Heart left ventricle (tissue), 16 donors: ENCODE data around the gene ERGIC1. TPM values are rescaled to one million over a fixed set of nuclear protein-coding genes. Genes with fewer than 3 reads are reported as not detected.

ENCODE experiments used
- ATAC-seq, 4 donors: fragments of 200-7000 bp; cut with Tn5 transposase; one replicate each; pipeline ENCODE4 v1.9.1; 2020 to 2022; ENCODE audit warnings: moderate library complexity in 4 of 4, mild to moderate bottlenecking in 3 of 4, moderate number of reproducible peaks in 1 of 4
- DNase-seq, 5 donors: peaks; one replicate each; pipeline ENCODE4 v3.0.0-alpha.2; 2020
- H3K27ac ChIP-seq, 12 donors: fragments of 200-600 bp; sonication (generic) in 4 of 12; one replicate each; pipeline versions ENCODE4 v1.5.0 to v1.8.0; 2016 to 2022; ENCODE audit warnings: mild to moderate bottlenecking in 2 of 12
- H3K27me3 ChIP-seq, 9 donors: fragments of 200-600 bp; sonication (generic) in 2 of 9; one replicate each; pipeline versions ENCODE4 v1.5.1 to v1.8.0; 2016 to 2022; ENCODE audit warnings: mild to moderate bottlenecking in 3 of 9
- H3K36me3 ChIP-seq, 9 donors: fragments of 200-600 bp; sonication (generic) in 2 of 9; one replicate each; pipeline versions ENCODE4 v1.5.0 to v1.8.0; 2018 to 2022; ENCODE audit warnings: mild to moderate bottlenecking in 2 of 9
- H3K4me1 ChIP-seq, 12 donors: fragments of 200-600 bp; sonication (generic) in 4 of 12; one replicate each; pipeline versions ENCODE4 v1.5.0 to v1.8.0; 2016 to 2022; ENCODE audit warnings: mild to moderate bottlenecking in 3 of 12
- H3K4me3 ChIP-seq, 12 donors: fragments of 200-600 bp; sonication (generic) in 4 of 12; one replicate each; pipeline versions ENCODE4 v1.5.0 to v1.8.0; 2017 to 2022; ENCODE audit warnings: mild to moderate bottlenecking in 9 of 12, moderate library complexity in 4 of 12
- H3K9me3 ChIP-seq, 12 donors: fragments of 200-600 bp; sonication (generic) in 4 of 12; one replicate each; pipeline versions ENCODE4 v1.5.0 to v1.8.0; 2016 to 2022; ENCODE audit warnings: mild to moderate bottlenecking in 1 of 12
- CTCF ChIP-seq, 12 donors: fragments of 200-600 bp; sonication (generic) in 4 of 12; IDR thresholded peaks; one replicate each; pipeline versions ENCODE4 v1.5.0 to v1.8.0; 2018 to 2022; ENCODE audit warnings: antibody characterized with exemption in 12 of 12, mild to moderate bottlenecking in 5 of 12
- POLR2A ChIP-seq, 2 donors: fragments of 450-650 bp; IDR thresholded peaks; one replicate each; pipeline ENCODE4 v1.6.1; 2017; ENCODE audit warnings: antibody characterized with exemption in 2 of 2, mild to moderate bottlenecking in 2 of 2, moderate library complexity in 2 of 2
- WGBS, 4 donors: extraction: QIAGEN DNeasy Blood & Tissue Kit in 2 of 4; methylation state at CpG; one replicate each; pipeline versions ENCODE4 v1.1.5 to v1.1.7; 2013 to 2018; 5-methylcytosine and 5-hydroxymethylcytosine counted together
- intact Hi-C, 10 donors: fragments of 100-400 bp; cut with DNase I; formaldehyde crosslinking; loops; one replicate each; pipeline versions ENCODE4 v1.11.1 to v1.14.2; 2022
- polyA plus RNA-seq, 2 donors: library from polyadenylated mRNA; stranded (reverse); fragments of 200-250 nt; gene quantifications; one replicate each; pipeline ENCODE4 v1.2.3, GENCODE V29; 2013
- total RNA-seq, 9 donors: library from RNA; depleted of rRNA in 2 of 9; stranded (reverse); fragments of >200 nt in 2 of 9; fragmentation: NEBNext Ultra II Directional in 3 of 9; extraction: Animal tissue kit (Norgen Biotek cat#: 25700) in 3 of 9; gene quantifications; one replicate each; pipeline versions ENCODE4 v1.1.0 to v1.2.4, GENCODE V29; 2016 to 2023
- donor health status: ischemic (EF 13 %, LVEDD 7.1; RV severe dilation, severe dysfunction).
- donor health status: healthy with polysubstance abuse.
- donor health status: DM: no; HTN: yes; CAD: no.
- donor health status: DM: no; HTN: no; CAD: no.
- donor health status: ischemic (EF 25% LVEDD 6.9; RV normal size, moderate dysfunction).
- donor health status: ischemic (EF 25% LVEDD 5.7; RV mildly dilated, moderate dysfunction).
- donor health status: healthy.
- donor health status: DM: yes; HTN: yes; CAD: no.
- donor health status: ischemic (EF 35%, LVEDD 5.7; RV mildly dilated, moderate dysfunction).
- donor health status: nonischemic (EF 11% LVEDD 7.7; RV severe dilation, severe dysfunction).
- donor health status: DM: yes; HTN: yes; CAD: no.
- donor health status: PGD.
- donor health status: ischemic (EF 29% LVEDD 5.4; RV normal size, mild dysfunction).
- donor health status: nonischemic (EF 23%, LVEDD 6.1; RV moderate dilation, normal function).

ERGIC1 gene
- total and polyA plus RNA-seq, 11 donors = 66.6 to 115 (median 84.9) TPM

DNA sequence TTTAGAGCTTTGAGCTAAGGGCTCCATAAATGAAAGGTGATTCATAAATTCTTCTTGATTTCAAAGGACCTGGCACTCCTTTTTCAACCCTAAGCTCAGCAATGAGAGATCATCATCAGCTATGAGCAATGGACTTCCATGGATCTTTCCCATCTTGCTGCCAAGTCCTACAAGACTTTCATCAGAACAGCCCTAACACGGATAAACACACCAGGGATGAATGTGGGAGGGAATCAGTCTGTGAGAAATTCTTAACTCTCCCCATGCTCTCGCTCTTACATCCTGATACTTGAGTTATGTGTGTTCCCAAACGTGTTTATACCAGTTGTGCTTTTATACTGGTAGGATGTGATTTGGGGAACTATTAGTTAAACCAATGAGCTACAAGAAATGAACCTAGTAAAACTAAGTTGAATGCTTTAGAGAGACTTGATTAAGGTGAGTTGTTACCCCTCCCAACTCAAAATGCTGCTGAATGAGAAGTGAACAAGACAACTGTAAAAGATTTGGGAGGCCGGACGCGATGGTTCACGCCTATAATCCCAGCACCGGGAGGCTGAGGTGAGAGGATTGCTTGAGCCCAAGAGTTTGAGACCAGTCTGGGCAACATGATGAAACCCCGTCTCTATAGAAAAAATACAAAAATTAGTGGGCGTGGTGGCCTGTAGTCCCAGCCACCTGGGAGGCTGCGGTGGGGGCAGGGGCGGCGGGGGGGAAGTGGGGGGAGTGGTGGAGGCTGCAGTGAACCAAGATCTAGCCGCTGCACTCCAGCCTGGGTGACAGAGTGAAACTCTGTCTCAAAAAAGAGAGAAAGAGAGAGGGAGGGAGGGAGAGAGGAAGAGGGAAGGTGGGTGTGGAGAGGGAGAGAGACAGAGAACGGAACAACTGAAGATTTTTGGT, 120.0 kb downstream of the ERGIC1 start:
- DNase-seq (no peak), ATAC-seq (no peak)
- Histone ChIP-seq H3K4me1 (peaks cover 0 to 15% (median 5%) of the 10 kb centered on the region in 12 donors), H3K4me3 (no peak overlapping the region), H3K36me3 (peaks cover 0 to 29% (median 11%) of the 10 kb centered on the region in 9 donors), H3K27ac (no peak overlapping the region), H3K9me3 (no peaks in the 10 kb centered on the region), H3K27me3 (no peaks in the 10 kb centered on the region)
- TF ChIP-seq POLR2A (IDR thresholded peaks at IDR 0.05) (no peak), CTCF (IDR thresholded peaks at IDR 0.05) (no peak)
- WGBS, 4 donors = 69 to 77% (median 73%) methylated on average over 15 of the region's 15 CpGs
- intact Hi-C loops = no loop called here

DNA sequence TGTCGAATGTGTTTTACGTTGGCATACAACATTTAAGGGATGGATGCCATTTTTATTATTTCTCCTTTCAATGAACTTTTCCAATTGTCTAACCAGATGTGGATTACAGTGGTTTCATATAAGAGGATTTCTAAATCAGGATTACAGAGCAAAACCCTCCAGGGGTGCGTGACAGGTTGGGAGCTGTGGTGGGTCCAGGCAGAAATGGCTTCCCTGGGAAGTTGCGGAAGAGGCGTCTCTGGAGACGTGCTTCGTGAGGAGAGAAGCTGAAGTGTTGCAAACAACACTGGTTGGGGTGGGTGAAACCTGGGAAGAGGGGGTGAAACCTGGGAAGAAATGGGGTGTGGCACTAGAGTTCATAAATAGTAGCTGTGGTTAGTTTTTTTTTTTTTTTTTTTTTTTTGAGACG, 120.7 kb downstream of the ERGIC1 start:
- WGBS, 4 donors = 82 to 88% (median 85%) methylated on average over 8 of the region's 8 CpGs
- TF ChIP-seq POLR2A (IDR thresholded peaks at IDR 0.05) = no peak
- TF ChIP-seq CTCF (IDR thresholded peaks at IDR 0.05) = no peak
- Histone ChIP-seq H3K27me3 (no peaks in the 10 kb centered on the region), H3K4me1 (peaks cover 0 to 18% (median 5%) of the 10 kb centered on the region in 12 donors), H3K9me3 (no peaks in the 10 kb centered on the region), H3K36me3 (peaks cover 0 to 24% (median 11%) of the 10 kb centered on the region in 9 donors), H3K4me3 (no peak overlapping the region), H3K27ac (no peak overlapping the region)
- no peak for ATAC-seq
- intact Hi-C loops = no loop called here
- no peak for DNase-seq

- DNase-seq (no peak), ATAC-seq (no peak)
- Histone ChIP-seq H3K9me3 (no peaks in the 10 kb centered on the region), H3K4me1 (peaks cover 3 to 29% (median 13%) of the 10 kb centered on the region in 12 donors), H3K4me3 (no peak overlapping the region), H3K27me3 (no peaks in the 10 kb centered on the region), H3K27ac (no peak overlapping the region), H3K36me3 (peaks cover 0 to 11% (median 5%) of the 10 kb centered on the region in 9 donors)
- intact Hi-C loops = no loop called here
- no peak for TF ChIP-seq CTCF (IDR thresholded peaks at IDR 0.05)
- TF ChIP-seq POLR2A (IDR thresholded peaks at IDR 0.05) = no peak
- 86 to 92% (median 88%) methylated on average over 3 of the region's 3 CpGs for WGBS, 4 donors
These were observed 122.2 kb downstream of the ERGIC1 start for GRCh38 chr5:172956228-172956627.

DNA sequence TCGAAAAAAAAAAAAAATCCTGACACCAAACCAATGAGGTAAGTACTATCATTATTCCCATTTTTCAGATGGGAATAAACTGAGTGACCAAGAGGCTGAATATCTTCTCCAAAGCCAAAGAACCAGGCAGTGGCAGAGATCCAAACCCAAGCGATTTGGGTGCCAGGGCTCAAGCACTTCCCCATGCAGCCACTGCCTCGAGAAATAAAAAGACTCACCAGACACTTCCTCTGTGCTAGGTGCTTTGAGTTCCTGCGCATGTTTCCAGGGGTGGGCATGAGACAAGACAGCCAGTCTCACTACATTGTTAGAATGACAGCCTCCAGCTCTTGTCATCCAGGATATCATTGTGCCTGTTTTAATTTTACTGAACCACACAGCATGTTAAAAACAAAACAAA, 122.9 kb downstream of the ERGIC1 start:
- Histone ChIP-seq H3K4me3 (no peak overlapping the region), H3K36me3 (peaks cover 0 to 11% (median 7%) of the 10 kb centered on the region in 9 donors), H3K9me3 (no peaks in the 10 kb centered on the region), H3K27ac (no peak overlapping the region), H3K4me1 (peaks cover 3 to 26% (median 11%) of the 10 kb centered on the region in 12 donors), H3K27me3 (no peaks in the 10 kb centered on the region)
- WGBS, 4 donors = 65 to 71% (median 69%) methylated on average over 4 of the region's 4 CpGs
- DNase-seq (peak in 1 of 5 donors; percentile 33), ATAC-seq (no peak)
- TF ChIP-seq POLR2A (IDR thresholded peaks at IDR 0.05) (no peak), CTCF (IDR thresholded peaks at IDR 0.05) (no peak)
- intact Hi-C loops = no loop called here
